ENCODE data around the gene USP21.

- TF ChIP-seq, protein P1, sequence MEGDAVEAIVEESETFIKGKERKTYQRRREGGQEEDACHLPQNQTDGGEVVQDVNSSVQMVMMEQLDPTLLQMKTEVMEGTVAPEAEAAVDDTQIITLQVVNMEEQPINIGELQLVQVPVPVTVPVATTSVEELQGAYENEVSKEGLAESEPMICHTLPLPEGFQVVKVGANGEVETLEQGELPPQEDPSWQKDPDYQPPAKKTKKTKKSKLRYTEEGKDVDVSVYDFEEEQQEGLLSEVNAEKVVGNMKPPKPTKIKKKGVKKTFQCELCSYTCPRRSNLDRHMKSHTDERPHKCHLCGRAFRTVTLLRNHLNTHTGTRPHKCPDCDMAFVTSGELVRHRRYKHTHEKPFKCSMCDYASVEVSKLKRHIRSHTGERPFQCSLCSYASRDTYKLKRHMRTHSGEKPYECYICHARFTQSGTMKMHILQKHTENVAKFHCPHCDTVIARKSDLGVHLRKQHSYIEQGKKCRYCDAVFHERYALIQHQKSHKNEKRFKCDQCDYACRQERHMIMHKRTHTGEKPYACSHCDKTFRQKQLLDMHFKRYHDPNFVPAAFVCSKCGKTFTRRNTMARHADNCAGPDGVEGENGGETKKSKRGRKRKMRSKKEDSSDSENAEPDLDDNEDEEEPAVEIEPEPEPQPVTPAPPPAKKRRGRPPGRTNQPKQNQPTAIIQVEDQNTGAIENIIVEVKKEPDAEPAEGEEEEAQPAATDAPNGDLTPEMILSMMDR (IDR thresholded peaks at IDR 0.05): no peak
- no peak for TF ChIP-seq POLR2AphosphoS5 (IDR thresholded peaks at IDR 0.05)
- TF ChIP-seq POLR2A (IDR thresholded peaks at IDR 0.05): no peak
Measured at GRCh38 chr1:161173711-161174110, 14.4 kb downstream of the USP21 start.

Measured in transverse colon (tissue), 4 donors.